ENCODE measurements around the gene CD163.

CD163 gene

DNA sequence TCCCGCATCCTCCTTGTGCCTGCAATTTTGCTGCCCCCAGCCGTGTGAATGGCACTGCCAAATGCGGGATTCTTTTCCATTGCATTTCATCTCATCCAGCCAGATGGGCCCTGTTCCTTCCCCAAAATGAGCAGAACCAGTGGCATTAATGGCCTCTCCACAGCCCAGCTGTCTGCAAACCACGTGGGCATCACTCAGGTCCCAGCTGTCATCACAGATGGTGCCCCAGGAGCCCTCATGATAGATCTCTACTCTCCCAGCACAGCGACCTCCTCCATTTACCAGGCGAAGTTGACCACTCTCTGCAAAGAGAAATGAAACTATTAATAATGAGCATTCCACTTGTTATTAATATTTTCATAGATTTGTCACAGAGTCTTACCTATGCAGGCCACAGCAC is 17.1 kb downstream of the CD163 start:
- TF ChIP-seq, protein P1, sequence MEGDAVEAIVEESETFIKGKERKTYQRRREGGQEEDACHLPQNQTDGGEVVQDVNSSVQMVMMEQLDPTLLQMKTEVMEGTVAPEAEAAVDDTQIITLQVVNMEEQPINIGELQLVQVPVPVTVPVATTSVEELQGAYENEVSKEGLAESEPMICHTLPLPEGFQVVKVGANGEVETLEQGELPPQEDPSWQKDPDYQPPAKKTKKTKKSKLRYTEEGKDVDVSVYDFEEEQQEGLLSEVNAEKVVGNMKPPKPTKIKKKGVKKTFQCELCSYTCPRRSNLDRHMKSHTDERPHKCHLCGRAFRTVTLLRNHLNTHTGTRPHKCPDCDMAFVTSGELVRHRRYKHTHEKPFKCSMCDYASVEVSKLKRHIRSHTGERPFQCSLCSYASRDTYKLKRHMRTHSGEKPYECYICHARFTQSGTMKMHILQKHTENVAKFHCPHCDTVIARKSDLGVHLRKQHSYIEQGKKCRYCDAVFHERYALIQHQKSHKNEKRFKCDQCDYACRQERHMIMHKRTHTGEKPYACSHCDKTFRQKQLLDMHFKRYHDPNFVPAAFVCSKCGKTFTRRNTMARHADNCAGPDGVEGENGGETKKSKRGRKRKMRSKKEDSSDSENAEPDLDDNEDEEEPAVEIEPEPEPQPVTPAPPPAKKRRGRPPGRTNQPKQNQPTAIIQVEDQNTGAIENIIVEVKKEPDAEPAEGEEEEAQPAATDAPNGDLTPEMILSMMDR (IDR thresholded peaks at IDR 0.05; ENCODE audit: insufficient read depth, low read depth, low read length, missing control alignments): no peak
- DNase-seq (ENCODE audit: low read depth): no peak
- H3K4me3 ChIP-seq (ENCODE audit: low read length): no peak overlapping the region

DNA sequence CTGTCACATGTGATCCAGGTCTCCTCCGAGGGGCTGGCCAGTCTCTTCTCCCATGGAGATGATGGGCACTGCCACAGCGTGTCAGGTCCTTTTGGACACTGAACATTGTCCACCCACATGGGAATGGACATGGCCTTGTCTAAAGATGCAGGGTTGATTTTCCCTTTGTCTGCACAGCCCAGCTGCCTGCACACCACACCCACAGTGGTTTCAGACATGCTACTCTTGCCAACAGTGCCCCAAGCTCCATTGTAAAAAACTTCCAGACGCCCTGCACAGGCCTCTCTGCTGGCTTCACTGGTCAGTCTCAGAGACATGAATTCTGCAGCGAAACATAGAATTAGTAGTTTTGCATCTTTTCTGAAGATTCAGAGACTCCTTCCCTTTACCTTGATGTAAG is 18.5 kb downstream of the CD163 start:
- H3K4me3 ChIP-seq (ENCODE audit: low read length): no peak overlapping the region
- no peak for DNase-seq (ENCODE audit: low read depth)
- TF ChIP-seq, protein P1 (IDR thresholded peaks at IDR 0.05; ENCODE audit: insufficient read depth, low read depth, low read length, missing control alignments): no peak

DNA sequence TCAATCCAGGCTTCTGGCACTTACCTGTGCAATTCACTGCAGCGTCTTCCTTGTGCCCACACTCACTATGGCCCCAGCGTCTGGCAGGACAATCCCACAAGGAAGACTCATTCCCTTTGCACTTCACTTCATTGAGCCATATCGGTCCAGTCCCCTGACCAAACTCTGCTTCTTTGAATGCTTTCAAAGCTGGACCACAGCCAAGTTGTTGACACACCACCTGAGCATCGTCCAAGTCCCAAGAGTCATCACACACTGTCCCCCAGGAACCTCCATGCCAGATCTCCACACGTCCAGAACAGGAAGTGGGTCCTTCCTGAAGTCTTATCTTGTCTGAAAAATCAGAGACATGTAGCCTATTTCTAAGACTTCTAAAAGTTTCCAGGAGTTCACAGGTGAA is 20.2 kb downstream of the CD163 start:
- DNase-seq (ENCODE audit: low read depth): no peak
- TF ChIP-seq, protein P1 (IDR thresholded peaks at IDR 0.05; ENCODE audit: insufficient read depth, low read depth, low read length, missing control alignments): no peak
- no peak overlapping the region for H3K4me3 ChIP-seq (ENCODE audit: low read length)

DNA sequence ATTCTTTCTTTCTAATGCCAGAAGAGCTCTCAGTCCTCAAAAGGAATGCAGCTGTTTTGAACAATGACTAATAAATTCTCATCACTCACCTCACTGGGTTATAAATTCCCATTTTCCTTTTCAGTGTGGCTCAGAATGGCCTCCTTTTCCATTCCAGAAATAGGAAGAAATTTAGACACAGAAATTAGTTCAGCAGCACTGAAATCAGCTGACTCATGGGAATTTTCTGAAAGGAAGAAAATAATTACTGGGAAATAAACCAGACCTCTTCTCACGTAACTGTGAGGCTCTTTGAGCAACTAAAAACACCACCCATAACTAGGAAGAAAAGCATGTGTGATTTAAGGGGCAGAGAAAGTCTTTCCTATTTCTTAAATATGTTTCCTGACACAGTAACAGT is 23.8 kb downstream of the CD163 start:
- TF ChIP-seq, protein P1 (IDR thresholded peaks at IDR 0.05; ENCODE audit: insufficient read depth, low read depth, low read length, missing control alignments): no peak
- H3K4me3 ChIP-seq (ENCODE audit: low read length): no peak overlapping the region
- no peak for DNase-seq (ENCODE audit: low read depth)

DNA sequence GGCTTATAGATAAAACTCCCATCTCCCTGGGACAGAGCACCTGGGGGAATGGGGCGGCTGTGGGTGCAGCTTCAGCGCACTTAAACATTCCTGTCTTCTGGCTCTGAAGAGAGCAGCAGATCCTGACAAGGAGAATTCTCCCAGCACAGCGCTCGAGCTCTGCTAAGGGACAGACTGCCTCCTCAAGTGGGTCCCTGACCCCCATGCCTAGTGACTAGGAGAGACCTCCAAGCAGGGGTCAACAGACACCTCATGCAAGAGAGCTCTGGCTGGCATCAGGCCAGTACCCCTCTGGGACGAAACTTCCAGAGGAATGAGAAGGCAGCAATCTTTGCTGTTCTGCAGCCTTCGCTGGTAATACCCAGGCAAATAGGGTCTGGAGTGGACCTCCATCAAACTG is 31.5 kb downstream of the CD163 start:
- DNase-seq (ENCODE audit: low read depth): no peak
- TF ChIP-seq, protein P1 (IDR thresholded peaks at IDR 0.05; ENCODE audit: insufficient read depth, low read depth, low read length, missing control alignments): no peak
- no peak overlapping the region for H3K4me3 ChIP-seq (ENCODE audit: low read length)

DNA sequence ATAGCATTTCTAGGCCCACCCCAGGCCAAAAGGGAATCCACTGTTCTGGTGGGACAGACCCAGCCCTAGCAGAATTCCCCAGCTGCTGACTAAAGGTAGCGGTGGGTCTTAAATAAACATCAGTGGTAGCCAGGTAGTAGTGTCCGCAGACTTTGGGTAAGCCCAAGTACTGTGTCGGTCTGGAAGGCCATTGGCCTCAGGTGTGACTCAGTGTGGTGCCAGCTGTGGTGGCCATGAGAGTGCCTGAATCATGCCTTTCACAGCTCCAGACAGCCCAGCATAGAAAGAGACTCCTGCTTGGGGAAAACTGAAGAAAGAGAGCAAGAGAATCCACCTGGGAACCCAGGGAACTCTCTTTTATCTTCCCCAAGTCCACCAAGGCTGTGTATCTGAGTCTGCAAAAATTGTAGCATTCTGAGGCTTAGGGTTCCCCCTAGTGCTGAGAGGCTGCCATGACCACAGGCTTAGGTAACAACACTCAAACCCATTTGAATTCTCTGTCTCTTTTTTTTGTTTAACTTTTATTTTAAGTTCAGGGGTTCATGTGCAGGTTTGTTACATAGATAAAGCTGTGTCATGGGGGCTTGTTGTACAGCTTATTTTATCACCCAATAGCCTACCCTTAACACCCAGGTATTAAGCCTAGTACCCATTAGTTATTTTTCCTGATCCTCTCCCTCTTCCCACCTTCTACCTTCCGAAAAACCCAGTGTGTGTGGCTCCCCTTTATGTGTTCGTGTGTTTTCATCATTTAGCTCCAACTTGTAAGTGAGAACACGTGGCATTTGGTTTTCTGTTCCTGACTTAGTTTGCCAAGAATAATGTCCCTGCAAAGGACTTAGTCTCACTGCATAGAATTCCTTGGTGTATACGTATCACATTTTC is 43.0 kb downstream of the CD163 start:
- H3K4me3 ChIP-seq (ENCODE audit: low read length): no peak overlapping the region
- TF ChIP-seq, protein P1 (IDR thresholded peaks at IDR 0.05; ENCODE audit: insufficient read depth, low read depth, low read length, missing control alignments): peak; percentile 97

DNA sequence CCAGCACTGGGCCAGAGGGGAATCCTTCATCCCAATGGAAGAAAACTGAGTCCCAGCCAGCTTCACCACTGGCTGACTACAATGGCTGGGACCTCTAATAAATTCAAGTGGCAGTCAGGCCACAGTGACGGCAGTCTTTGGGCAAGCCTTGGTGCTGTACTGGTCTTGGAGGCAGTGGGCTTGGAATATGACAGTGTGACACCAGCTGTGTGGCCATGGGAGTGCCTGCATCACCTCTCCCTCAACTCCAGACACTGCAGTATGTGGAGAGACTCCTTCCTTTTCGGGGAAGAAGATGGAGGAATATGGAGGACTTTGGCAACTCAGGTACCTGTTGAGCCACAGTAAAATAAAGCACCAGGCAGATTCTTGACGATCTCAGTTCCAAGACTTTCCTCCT is 43.6 kb downstream of the CD163 start:
- DNase-seq (ENCODE audit: low read depth): no peak
- TF ChIP-seq, protein P1 (IDR thresholded peaks at IDR 0.05; ENCODE audit: insufficient read depth, low read depth, low read length, missing control alignments): no peak
- H3K4me3 ChIP-seq (ENCODE audit: low read length): no peak overlapping the region

More for the DNA sequence above, 43.0 kb downstream of the CD163 start:
- peak; percentile 66 for DNase-seq (ENCODE audit: low read depth)
